GM23338 (cell line): ENCODE data around the gene LIME1. TPM values are rescaled to one million over a fixed set of nuclear protein-coding genes. Genes with fewer than 3 reads are reported as not detected.

Source experiments
- ATAC-seq: fragments of 200-7000 bp; cut with Tn5 transposase; 3 replicates; pipeline ENCODE4 v1.9.1; 2020
- DNase-seq: peaks from one replicate; pipeline ENCODE4 v3.0.0-alpha.2; 2015; ENCODE audit warnings: low spot score
- H2AFZ ChIP-seq: fragments of 200-600 bp; sonication (generic); 2 replicates; pipeline ENCODE4 v1.8.0; 2016; ENCODE audit warnings: antibody characterized with exemption, mild to moderate bottlenecking, moderate library complexity
- H3F3A ChIP-seq: fragments of 200-600 bp; sonication (generic); replicated peaks from 2 replicates; pipeline ENCODE4 v1.8.0; 2017; ENCODE audit warnings: antibody characterized with exemption, mixed run types, low read depth
- H3K27ac ChIP-seq: fragments of 200-600 bp; sonication (generic); 2 replicates; pipeline ENCODE4 v1.6.1; 2016; ENCODE audit warnings: low read depth
- H3K27me3 ChIP-seq: fragments of 200-600 bp; sonication (generic); 2 replicates; pipeline ENCODE4 v1.8.0; 2016; ENCODE audit warnings: mild to moderate bottlenecking, mixed run types, moderate library complexity; ENCODE audit not compliant: insufficient read depth
- H3K36me3 ChIP-seq: fragments of 200-600 bp; sonication (generic); 2 replicates; pipeline ENCODE4 v1.8.0; 2016; ENCODE audit warnings: mild to moderate bottlenecking; ENCODE audit not compliant: insufficient read depth
- H3K4me1 ChIP-seq: fragments of 200-600 bp; sonication (generic); 2 replicates; pipeline ENCODE4 v1.8.0; 2016; ENCODE audit warnings: mild to moderate bottlenecking, moderate library complexity; ENCODE audit not compliant: insufficient read depth
- H3K4me2 ChIP-seq: fragments of 200-600 bp; sonication (generic); 2 replicates; pipeline ENCODE4 v1.7.1; 2017; ENCODE audit warnings: mixed run types
- H3K4me3 ChIP-seq: fragments of 200-600 bp; sonication (generic); 2 replicates; pipeline ENCODE4 v1.6.1; 2016; ENCODE audit warnings: mixed run types
- H3K79me2 ChIP-seq: fragments of 200-600 bp; sonication (generic); replicated peaks from 2 replicates; pipeline ENCODE4 v1.8.0; 2017; ENCODE audit warnings: mild to moderate bottlenecking; ENCODE audit not compliant: insufficient read depth
- H3K9me2 ChIP-seq: fragments of 200-600 bp; sonication (generic); 2 replicates; pipeline ENCODE4 v1.8.0; 2017; ENCODE audit not compliant: insufficient read depth
- H4K20me1 ChIP-seq: fragments of 200-600 bp; sonication (generic); replicated peaks from 2 replicates; pipeline ENCODE4 v1.8.0; 2017; ENCODE audit warnings: mild to moderate bottlenecking; ENCODE audit not compliant: insufficient read depth
- H3K27ac Mint-ChIP-seq: 2 replicates; pipeline ENCODE4 v1.8.0; 2020; ENCODE audit warnings: inconsistent platforms, mild to moderate bottlenecking, moderate library complexity, mixed read lengths
- H3K27me3 Mint-ChIP-seq: 3 replicates; pipeline ENCODE4 v1.8.0; 2022; ENCODE audit warnings: low read depth, mild to moderate bottlenecking, moderate library complexity, mixed read lengths, inconsistent platforms; ENCODE audit not compliant: insufficient read depth, poor library complexity
- H3K36me3 Mint-ChIP-seq: 3 replicates; pipeline ENCODE4 v1.8.0; 2021; ENCODE audit warnings: low read depth, mild to moderate bottlenecking, inconsistent platforms, moderate library complexity, mixed read lengths
- H3K4me1 Mint-ChIP-seq: 3 replicates; pipeline ENCODE4 v1.8.0; 2020; ENCODE audit warnings: mild to moderate bottlenecking, inconsistent platforms, mixed read lengths
- H3K4me3 Mint-ChIP-seq: 3 replicates; pipeline ENCODE4 v1.8.0; 2021; ENCODE audit warnings: moderate library complexity, mild to moderate bottlenecking, inconsistent platforms, mixed read lengths
- H3K9me3 Mint-ChIP-seq: 3 replicates; pipeline ENCODE4 v1.8.0; 2020; ENCODE audit warnings: moderate library complexity, mild to moderate bottlenecking, inconsistent platforms, mixed read lengths
- CREB1 ChIP-seq: fragments of 250-450 bp; sonication (Bioruptor Pico); IDR thresholded peaks from 2 replicates; pipeline ENCODE4 v1.5.0; 2020; ENCODE audit warnings: low read depth, mild to moderate bottlenecking, moderate library complexity
- EZH2 ChIP-seq: fragments of 200-600 bp; sonication (generic); IDR thresholded peaks from one replicate; pipeline ENCODE4 v1.8.0; 2017; ENCODE audit warnings: antibody characterized with exemption, mild to moderate bottlenecking, low read depth; ENCODE audit not compliant: unreplicated experiment
- EZH2phosphoT487 ChIP-seq: fragments of 200-600 bp; sonication (generic); IDR thresholded peaks from one replicate; pipeline ENCODE4 v1.8.1; 2018; ENCODE audit warnings: antibody characterized with exemption; ENCODE audit not compliant: unreplicated experiment
- JUNB ChIP-seq: IDR thresholded peaks from one replicate; pipeline ENCODE4 v1.6.1; 2016; ENCODE audit warnings: antibody characterized with exemption; ENCODE audit not compliant: unreplicated experiment
- NANOG ChIP-seq: IDR thresholded peaks from 2 replicates; pipeline ENCODE4 v1.6.1; 2016; ENCODE audit warnings: antibody characterized with exemption, borderline replicate concordance
- POLR2AphosphoS5 ChIP-seq: IDR thresholded peaks from 2 replicates; pipeline ENCODE4 v1.6.1; 2016; ENCODE audit warnings: antibody characterized with exemption, low read depth
- REST ChIP-seq: IDR thresholded peaks from one replicate; pipeline ENCODE4 v1.6.1; 2018; ENCODE audit warnings: antibody characterized with exemption; ENCODE audit not compliant: unreplicated experiment
- ZNF114 ChIP-seq: fragments of 250-450 bp; sonication (Bioruptor Pico); IDR thresholded peaks from 2 replicates; pipeline ENCODE4 v1.5.0; 2020; ENCODE audit warnings: mild to moderate bottlenecking, moderate library complexity
- ZNF331 ChIP-seq: fragments of 250-450 bp; sonication (Bioruptor Pico); IDR thresholded peaks from 2 replicates; pipeline ENCODE4 v1.5.0; 2020; ENCODE audit warnings: low read depth, mild to moderate bottlenecking, moderate library complexity
- polyA plus RNA-seq: library from polyadenylated mRNA; unstranded; fragments of >200 nt; fragmentation: Nextera tagmentation; extraction: Ambion mirVana; gene quantifications from 2 replicates; pipeline ENCODE4 v1.2.1, GENCODE V29; 2016
- total RNA-seq: library from RNA; depleted of rRNA; stranded (reverse); fragments of >200 nt; shearing (Covaris generic); gene quantifications from 2 replicates; pipeline ENCODE4 v1.2.3, GENCODE V29; 2014

Gene LIME1
- total and polyA plus RNA-seq, 2 experiments from 2014 or later = 4.7 to 12.2 TPM

GRCh38 chr20:63701329-63702035, 35.0 kb upstream of the LIME1 start (continued):
- TF ChIP-seq REST (no peak), ZNF114 (CRISPR knock-in tag) (no peak), JUNB (no peak), POLR2AphosphoS5 (no peak)

GRCh38 chr20:63702036-63702665, 34.3 kb upstream of the LIME1 start:
- H3K27ac ChIP-seq = no peak overlapping the region
- H2AFZ ChIP-seq = no peak overlapping the region
- H3K9me2 ChIP-seq = no peaks in the 10 kb centered on the region
- DNase-seq (no peak), ATAC-seq (no peak)
- no peaks in the 10 kb centered on the region for H3K27me3 ChIP-seq
- Mint-ChIP-seq H3K4me3 (no peak overlapping the region), H3K36me3 (peaks cover 15% of the 10 kb centered on the region), H3K9me3 (no peaks in the 10 kb centered on the region), H3K27ac (no peak overlapping the region; the same call in 1 of the 2 replicates), H3K4me1 (peaks cover 8% of the 10 kb centered on the region), H3K27me3 (peaks cover 15% of the 10 kb centered on the region)
- no peaks in the 10 kb centered on the region; the same call in 1 of the 2 replicates for H3K4me1 ChIP-seq
- H3K36me3 ChIP-seq = no peaks in the 10 kb centered on the region
- H4K20me1 ChIP-seq = peaks cover 11% of the 10 kb centered on the region
- TF ChIP-seq CREB1 (CRISPR knock-in tag) = no peak
- H3K4me2 ChIP-seq = no peak overlapping the region
- H3F3A ChIP-seq = peaks cover 9% of the 10 kb centered on the region; the same call in 1 of the 2 replicates
- no peak overlapping the region for H3K4me3 ChIP-seq
- peaks cover 8% of the 10 kb centered on the region for H3K79me2 ChIP-seq

- no peaks in the 10 kb centered on the region for H3K9me3 Mint-ChIP-seq
- Histone ChIP-seq H3K4me2 (no peak overlapping the region), H2AFZ (no peak overlapping the region), H3K36me3 (no peaks in the 10 kb centered on the region), H4K20me1 (peaks cover 11% of the 10 kb centered on the region), H3K27me3 (no peaks in the 10 kb centered on the region), H3K4me1 (no peaks in the 10 kb centered on the region; the same call in 1 of the 2 replicates), H3K27ac (no peak overlapping the region), H3K9me2 (no peaks in the 10 kb centered on the region), H3F3A (peaks cover 6% of the 10 kb centered on the region; the same call in 1 of the 2 replicates), H3K79me2 (peaks cover 8% of the 10 kb centered on the region), H3K4me3 (no peak overlapping the region)
- peaks cover 10% of the 10 kb centered on the region for H3K27me3 Mint-ChIP-seq
- no peak overlapping the region for H3K27ac Mint-ChIP-seq
- no peak for DNase-seq
- no peak for ATAC-seq
- H3K36me3 Mint-ChIP-seq = peaks cover 15% of the 10 kb centered on the region
- H3K4me3 Mint-ChIP-seq = no peak overlapping the region
- peaks cover 5% of the 10 kb centered on the region for H3K4me1 Mint-ChIP-seq
- TF ChIP-seq POLR2AphosphoS5 = 0 out of 2 replicates have a peak, but pooled peaks have one; percentile 24
- no peak for TF ChIP-seq EZH2
- no peak for TF ChIP-seq ZNF114 (CRISPR knock-in tag)
- no peak for TF ChIP-seq ZNF331 (CRISPR knock-in tag)
- TF ChIP-seq JUNB = no peak
- no peak for TF ChIP-seq NANOG
- TF ChIP-seq EZH2phosphoT487 = no peak
Measured at GRCh38 chr20:63702751-63703470, 33.6 kb upstream of the LIME1 start.
